K562 treated with DMSO at 1 percent for 4 hours (cell line): ENCODE measurements around the gene MICAL2. TPM values are rescaled to one million over a fixed set of nuclear protein-coding genes. Genes with fewer than 3 reads are reported as not detected.

Experiments used
- total RNA-seq: library from RNA; unstranded; fragments of 300-600 nt; gene quantifications from 2 replicates; pipeline ENCODE4 v1.2.3, GENCODE V29; 2022; ENCODE audit not compliant: insufficient read depth

Gene MICAL2
- 22.8 and 24.9 TPM in 2 replicates for total RNA-seq

DNA sequence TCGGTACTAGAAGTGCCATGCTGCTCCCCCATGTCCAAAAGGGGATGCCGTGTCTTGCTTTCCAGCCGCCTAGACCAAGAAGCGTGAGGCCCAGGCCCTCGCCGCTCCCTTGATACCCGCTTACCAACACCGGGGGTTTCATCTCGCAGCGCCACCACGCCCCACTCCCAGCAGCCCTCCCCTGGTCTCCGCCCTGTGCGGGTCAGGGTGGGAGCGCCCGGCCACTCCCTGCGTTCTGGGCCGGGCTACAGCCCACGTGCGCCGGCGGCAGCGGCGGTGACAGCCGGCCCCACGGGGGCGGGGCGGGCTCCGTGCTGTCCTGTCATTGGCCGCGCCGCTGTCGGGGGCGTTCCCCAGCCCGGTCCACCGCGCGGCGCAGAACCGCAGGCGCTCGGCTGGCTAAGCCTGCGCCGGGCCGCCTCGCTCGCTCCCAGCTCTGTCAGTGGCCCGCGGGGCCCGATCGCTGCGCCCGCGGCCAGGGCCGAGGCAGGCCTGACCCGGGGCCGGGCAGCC is at the start of gene MICAL2:
TSS of gene MICAL2 (plus strand) at position 390 of the 513 bp plus-strand sequence. CDS start 51,566 bp downstream, outside the sequence.

Other genes starting within 250 kb of the MICAL2 start
- gene DKK3, start 102.0 kb upstream of the MICAL2 start, total RNA-seq: not detected in 2 replicates